Measurements from ENCODE around the gene ARHGEF28. TPM values are rescaled to one million over a fixed set of nuclear protein-coding genes. Genes with fewer than 3 reads are reported as not detected.

ARHGEF28 gene
- polyA plus RNA-seq, 1 donor from 2014 or later, result not detected

GRCh38 chr5:73623060-73623459, 2.9 kb upstream of the ARHGEF28 start:
- no peaks in the 10 kb centered on the region for H3K36me3 ChIP-seq (ENCODE audit: insufficient read depth, low read length)
- no peaks in the 10 kb centered on the region for H3F3A ChIP-seq (ENCODE audit: insufficient read depth, low read length, poor library complexity, severe bottlenecking)
- no peak for TF ChIP-seq RAD21 (conservative IDR thresholded peaks at IDR 0.05)
- TF ChIP-seq EP300 (conservative IDR thresholded peaks at IDR 0.05; ENCODE audit: poor library complexity, severe bottlenecking), result no peak
- H3K27ac ChIP-seq (ENCODE audit: low read length), result no peak overlapping the region
- no peaks in the 10 kb centered on the region for H3K9me2 ChIP-seq (ENCODE audit: insufficient read depth, low read length)
- no peaks in the 10 kb centered on the region for H4K20me1 ChIP-seq (ENCODE audit: insufficient read depth)
- H3K4me2 ChIP-seq (ENCODE audit: low read length), result no peak overlapping the region
- no peaks in the 10 kb centered on the region for H3K79me2 ChIP-seq (replicated peaks; ENCODE audit: insufficient read depth, low read length)
- no peak overlapping the region for H3K4me3 ChIP-seq (ENCODE audit: low read length)
- no peaks in the 10 kb centered on the region for H3K9me3 ChIP-seq (ENCODE audit: low read length)
- peaks cover 28% of the 10 kb centered on the region for H3K27me3 ChIP-seq (ENCODE audit: insufficient read depth, low read depth, low read length)
- H2AFZ ChIP-seq (ENCODE audit: low read depth, low read length), result no peak overlapping the region
- H3K9ac ChIP-seq (ENCODE audit: low read length), result no peak overlapping the region

GRCh38 chr5:73623901-73624404, 2.0 kb upstream of the ARHGEF28 start:
- no peak overlapping the region for H3K4me3 ChIP-seq (ENCODE audit: low read length)
- no peaks in the 10 kb centered on the region for H3K9me2 ChIP-seq (ENCODE audit: insufficient read depth, low read length)
- peaks cover 28% of the 10 kb centered on the region for H3K27me3 ChIP-seq (ENCODE audit: insufficient read depth, low read depth, low read length)
- H3K4me2 ChIP-seq (ENCODE audit: low read length), result no peak overlapping the region
- H3F3A ChIP-seq (ENCODE audit: insufficient read depth, low read length, poor library complexity, severe bottlenecking), result no peaks in the 10 kb centered on the region
- TF ChIP-seq MXI1 (conservative IDR thresholded peaks at IDR 0.05; ENCODE audit: poor library complexity, severe bottlenecking), result no peak
- H3K27ac ChIP-seq (ENCODE audit: low read length), result no peak overlapping the region
- H3K9me3 ChIP-seq (ENCODE audit: low read length), result no peaks in the 10 kb centered on the region
- H3K36me3 ChIP-seq (ENCODE audit: insufficient read depth, low read length), result no peaks in the 10 kb centered on the region
- H4K20me1 ChIP-seq (ENCODE audit: insufficient read depth), result no peaks in the 10 kb centered on the region
- H3K79me2 ChIP-seq (replicated peaks; ENCODE audit: insufficient read depth, low read length), result no peaks in the 10 kb centered on the region
- H3K9ac ChIP-seq (ENCODE audit: low read length), result no peak overlapping the region
- no peak overlapping the region for H2AFZ ChIP-seq (ENCODE audit: low read depth, low read length)

GRCh38 chr5:73624888-73625287, 1.1 kb upstream of the ARHGEF28 start:
- H3K4me2 ChIP-seq (ENCODE audit: low read length), result no peak overlapping the region
- H3K9me2 ChIP-seq (ENCODE audit: insufficient read depth, low read length), result no peaks in the 10 kb centered on the region
- H4K20me1 ChIP-seq (ENCODE audit: insufficient read depth), result no peaks in the 10 kb centered on the region
- H3K36me3 ChIP-seq (ENCODE audit: insufficient read depth, low read length), result no peaks in the 10 kb centered on the region
- no peak overlapping the region for H3K4me3 ChIP-seq (ENCODE audit: low read length)
- TF ChIP-seq POLR2AphosphoS5 (IDR thresholded peaks at IDR 0.05) (no peak), EP300 (conservative IDR thresholded peaks at IDR 0.05; ENCODE audit: poor library complexity, severe bottlenecking) (no peak), TAF1 (IDR thresholded peaks at IDR 0.05; ENCODE audit: low read depth) (no peak), CTCF (IDR thresholded peaks at IDR 0.05; ENCODE audit: poor library complexity, severe bottlenecking) (no peak), REST (IDR thresholded peaks at IDR 0.05; ENCODE audit: borderline replicate concordance) (no peak), EZH2 (IDR thresholded peaks at IDR 0.05; ENCODE audit: borderline replicate concordance, insufficient read depth, low read length, poor library complexity, severe bottlenecking) (no peak), SMC3 (conservative IDR thresholded peaks at IDR 0.05; ENCODE audit: poor library complexity) (no peak), RAD21 (conservative IDR thresholded peaks at IDR 0.05) (no peak), MXI1 (conservative IDR thresholded peaks at IDR 0.05; ENCODE audit: poor library complexity, severe bottlenecking) (no peak)
- H3K27me3 ChIP-seq (ENCODE audit: insufficient read depth, low read depth, low read length), result peaks cover 28% of the 10 kb centered on the region
- H3K9me3 ChIP-seq (ENCODE audit: low read length), result no peaks in the 10 kb centered on the region
- H3K27ac ChIP-seq (ENCODE audit: low read length), result no peak overlapping the region
- H2AFZ ChIP-seq (ENCODE audit: low read depth, low read length), result no peak overlapping the region
- no peaks in the 10 kb centered on the region for H3K79me2 ChIP-seq (replicated peaks; ENCODE audit: insufficient read depth, low read length)
- no peak overlapping the region for H3K9ac ChIP-seq (ENCODE audit: low read length)
- H3F3A ChIP-seq (ENCODE audit: insufficient read depth, low read length, poor library complexity, severe bottlenecking), result no peaks in the 10 kb centered on the region

All from neural cell (in vitro differentiated cells).